GM12878 (cell line): ENCODE results near the gene PLAC9. TPM values are rescaled to one million over a fixed set of nuclear protein-coding genes. Genes with fewer than 3 reads are reported as not detected.

Experiments
- ATAC-seq: fragments of 200-7000 bp; cut with Tn5 transposase; 3 replicates; pipeline ENCODE4 v1.9.1; 2020; ENCODE audit warnings: mild to moderate bottlenecking, moderate library complexity
- BruUV-seq: library from RNA; stranded (reverse); fragments of 400-500 nt; replicated peaks from 2 replicates; lab custom pipeline; 2021; lab: Mats Ljungman, UMichigan
- CTCF ChIA-PET: fragments of 300-600 bp; sonication (Branson Sonifier 250); formaldehyde crosslinking; extraction: SDS; loops from one replicate; lab custom pipeline; 2021; ENCODE audit warnings: inconsistent platforms; lab: Yijun Ruan, JAX
- POLR2A ChIA-PET: fragments of 350-600 bp; formaldehyde crosslinking; extraction: SDS; loops from one replicate; lab custom pipeline; 2021; ENCODE audit warnings: inconsistent platforms; lab: Charles Lee
- RAD21 ChIA-PET: fragments of 300-600 bp; sonication (Branson Sonifier 250); formaldehyde crosslinking; loops from one replicate; lab custom pipeline; 2023; ENCODE audit warnings: antibody characterized with exemption; ENCODE audit not compliant: unreplicated experiment; lab: Charles Lee
- SMC1A ChIA-PET: fragments of 300-600 bp; sonication (Branson Sonifier 250); formaldehyde crosslinking; loops from one replicate; lab custom pipeline; 2023; ENCODE audit not compliant: unreplicated experiment, uncharacterized antibody; lab: Charles Lee
- DNase-seq: peaks from one replicate; pipeline ENCODE4 v3.0.0-alpha.2; 2011; ENCODE audit warnings: low read depth, low spot score
- FAIRE-seq: peaks from 3 replicates; lab custom pipeline; 2011; peaks lifted over from hg19 to GRCh38; lab: Jason Lieb, UNC
- H2AFZ ChIP-seq: 2 replicates; pipeline ENCODE4 v1.6.0; 2011; ENCODE audit warnings: low read depth, low read length, control low read depth; ENCODE audit not compliant: control insufficient read depth
- H3K27ac ChIP-seq: 2 replicates; pipeline ENCODE4 v1.5.1; 2011; ENCODE audit warnings: control low read depth; ENCODE audit not compliant: control insufficient read depth, insufficient read depth
- H3K27me3 ChIP-seq, 2 experiments: replicated peaks in 1 of 2; 2 replicates each; pipeline versions ENCODE4 v1.6.0 to v1.6.1; 2011; ENCODE audit warnings: low read length in 1 of 2; ENCODE audit not compliant: control insufficient read depth in 2 of 2, insufficient read depth in 2 of 2
- H3K36me3 ChIP-seq, 2 experiments: 2 replicates each; pipeline ENCODE4 v1.5.1; 2011; ENCODE audit warnings: low read length in 1 of 2; ENCODE audit not compliant: control insufficient read depth in 2 of 2, insufficient read depth in 2 of 2
- H3K4me1 ChIP-seq: 2 replicates; pipeline ENCODE4 v1.6.1; 2011; ENCODE audit warnings: mild to moderate bottlenecking, low read length, moderate library complexity, mixed read lengths; ENCODE audit not compliant: control insufficient read depth, insufficient read depth
- H3K4me2 ChIP-seq: 2 replicates; pipeline ENCODE4 v1.6.0; 2011; ENCODE audit warnings: control low read depth; ENCODE audit not compliant: control insufficient read depth, insufficient read depth
- H3K4me3 ChIP-seq: fragments of 200-600 bp; sonication (generic); 2 replicates; pipeline ENCODE4 v1.5.1; 2016
- H3K79me2 ChIP-seq: 2 replicates; pipeline ENCODE4 v1.6.0; 2011; ENCODE audit warnings: low read length; ENCODE audit not compliant: control insufficient read depth, insufficient read depth
- H3K9ac ChIP-seq: 2 replicates; pipeline ENCODE4 v1.8.0; 2011; ENCODE audit warnings: low read length, control low read depth, mixed read lengths; ENCODE audit not compliant: control insufficient read depth, insufficient read depth
- H3K9me3 ChIP-seq: replicated peaks from 3 replicates; pipeline ENCODE4 v1.5.1; 2011; ENCODE audit warnings: mild to moderate bottlenecking, low read length; ENCODE audit not compliant: control insufficient read depth, insufficient read depth
- H4K20me1 ChIP-seq: 2 replicates; pipeline ENCODE4 v1.6.0; 2011; ENCODE audit not compliant: control insufficient read depth, insufficient read depth
- E2F4 ChIP-seq: IDR thresholded peaks from 2 replicates; pipeline ENCODE4 v1.6.1; 2012; ENCODE audit warnings: low read depth, low read length, improper control_type of control experiment
- EGR1 ChIP-seq, 2 experiments: IDR thresholded peaks; 1 replicate in 1 of 2; 2 replicates in 1 of 2; pipeline ENCODE4 v1.6.1; 2011 to 2012; ENCODE audit warnings: low read depth in 2 of 2, low read length in 2 of 2, borderline replicate concordance in 1 of 2, mild to moderate bottlenecking in 1 of 2, moderate library complexity in 1 of 2
- IKZF1 ChIP-seq: fragments of 450-650 bp; conservative IDR thresholded peaks from 2 replicates; pipeline ENCODE4 v1.6.1; 2017; ENCODE audit warnings: antibody characterized with exemption, mild to moderate bottlenecking
- NFYB ChIP-seq: IDR thresholded peaks from 2 replicates; pipeline ENCODE4 v1.6.1; 2011; ENCODE audit warnings: low read depth, mild to moderate bottlenecking, low read length, improper control_type of control experiment, moderate library complexity; ENCODE audit not compliant: insufficient read depth
- PAX5 ChIP-seq: IDR thresholded peaks from 2 replicates; pipeline ENCODE4 v1.6.1; 2011; ENCODE audit warnings: low read depth, low read length, borderline replicate concordance
- RFX5 ChIP-seq: IDR thresholded peaks from 2 replicates; pipeline ENCODE4 v1.6.1; 2011; ENCODE audit warnings: low read depth, low read length, improper control_type of control experiment
- TCF12 ChIP-seq: IDR thresholded peaks from 2 replicates; pipeline ENCODE4 v1.6.1; 2011; ENCODE audit warnings: low read depth, mild to moderate bottlenecking, low read length
- TCF7 ChIP-seq: IDR thresholded peaks from 2 replicates; pipeline ENCODE4 v1.6.1; 2014; ENCODE audit warnings: antibody characterized with exemption, borderline replicate concordance
- WGBS: methylation state at CpG from one replicate; pipeline ENCODE4 v1.1.6; 2016; ENCODE audit warnings: low lambda C conversion rate; ENCODE audit not compliant: insufficient replicate concordance, insufficient coverage; ENCODE audit errors: missing lambda C conversion rate; 5-methylcytosine and 5-hydroxymethylcytosine counted together
- in situ Hi-C: fragments of 300-500 bp; cut with MboI; formaldehyde crosslinking; loops from 9 replicates; pipeline ENCODE4 v1.14.3; 2018; ENCODE audit warnings: mixed read lengths
- intact Hi-C: fragments of 100-400 bp; cut with micrococcal nuclease; formaldehyde crosslinking; loops from one replicate; pipeline ENCODE4 v1.14.2; 2022; ENCODE audit not compliant: unreplicated experiment
- polyA plus RNA-seq, 11 experiments: library from polyadenylated mRNA; depleted of rRNA in 4 of 11; unstranded in 6 of 11; stranded (reverse) in 5 of 11; fragments of >200 nt; fragmentation: Nextera tagmentation in 4 of 11; fragmentation: Illumina TruSeq in 1 of 11; extraction: Ambion mirVana in 4 of 11; extraction: Trizol in 1 of 11; gene quantifications; 1 replicate in 1 of 11; 2 replicates in 10 of 11; pipeline versions ENCODE4 v1.2.1 to v1.2.3, GENCODE V29; 2011 to 2016; ENCODE audit warnings: inconsistent platforms in 2 of 11, missing spikeins in 2 of 11, low read depth in 1 of 11
- total RNA-seq, 4 experiments: library from RNA; depleted of rRNA in 3 of 4; stranded (reverse); fragments of >200 nt in 3 of 4; fragmentation: Illumina TruSeq in 1 of 4; extraction: Trizol in 1 of 4; gene quantifications; 2 replicates each; pipeline versions ENCODE4 v1.2.1 to v1.2.3, GENCODE V29; 2013 to 2021

PLAC9 gene
- total and polyA plus RNA-seq, 10 of the 15 experiments (the other 5 are each of a cell fraction or from before 2014, with no cell fraction given): not detected

DNA sequence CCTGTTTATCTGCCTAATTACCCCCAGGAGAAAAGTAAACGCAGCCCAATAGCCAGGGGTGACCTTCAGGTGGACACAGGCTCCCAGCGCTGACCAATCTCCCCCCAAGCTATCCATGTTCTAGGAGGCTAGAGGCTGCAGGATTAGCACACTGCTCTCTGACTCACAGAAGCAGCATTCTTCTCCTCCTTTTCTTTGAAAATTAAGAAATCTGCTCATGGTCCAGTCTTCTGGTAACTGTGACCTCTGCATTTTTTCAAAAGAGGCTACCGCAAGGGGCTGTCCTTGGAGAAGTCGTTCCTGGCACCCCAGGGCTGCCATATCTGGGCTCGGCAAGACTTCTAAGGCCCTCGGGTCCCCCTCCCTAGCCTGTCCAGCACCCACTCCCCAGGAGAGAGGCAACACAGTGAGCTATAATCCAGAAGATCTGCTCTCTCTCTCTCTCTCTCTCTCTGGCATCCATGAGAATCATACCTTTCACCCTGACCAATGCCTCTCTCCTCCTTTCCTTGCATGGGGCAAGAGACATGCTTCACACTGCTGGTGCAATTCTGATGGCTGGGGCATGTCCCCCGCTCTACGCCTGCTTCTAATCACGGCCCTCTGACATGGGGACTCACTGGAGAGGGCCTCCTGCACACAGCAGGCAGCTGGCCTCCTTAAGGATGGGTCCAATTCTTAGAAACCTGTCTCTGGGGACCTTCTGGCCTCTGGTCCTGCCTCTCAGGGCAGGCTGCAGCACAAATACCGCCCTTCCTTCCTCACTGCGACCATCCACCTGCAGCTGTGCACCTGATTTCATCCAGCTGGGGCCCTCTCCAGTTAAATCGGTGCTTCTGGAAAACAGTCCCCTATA is 45.5 kb downstream of the PLAC9 start:
- Histone ChIP-seq H3K9me3 (no peaks in the 10 kb centered on the region), H3K27ac (no peak overlapping the region), H3K27me3 (no peaks in the 10 kb centered on the region), H3K36me3 (peaks cover 0 to 17% of the 10 kb centered on the region in 2 experiments), H3K4me3 (no peak overlapping the region), H3K4me2 (no peak overlapping the region), H3K79me2 (no peaks in the 10 kb centered on the region; the same call in 1 of the 2 replicates), H3K4me1 (no peaks in the 10 kb centered on the region), H3K9ac (no peak overlapping the region), H4K20me1 (0 out of 2 replicates have a peak, but pooled peaks cover 3% of the 10 kb centered on the region), H2AFZ (no peak overlapping the region)
- no peak for FAIRE-seq
- ATAC-seq: no peak
- intact Hi-C loops: no loop called here
- RAD21 ChIA-PET: no interaction called here
- no peak for DNase-seq
- SMC1A ChIA-PET: interaction anchor here (1.7 kb wide), 1 partner anchor 10 kb away, joined by 3 read pairs; no protein-coding TSS in a partner anchor
- CTCF ChIA-PET: interaction anchor here (0.6 to 1.6 kb wide), 3 partner anchors 25 to 83 kb away, joined by 3 to 4 read pairs (median 3); no protein-coding TSS in a partner anchor
- TF ChIP-seq NFYB (no peak), TCF12 (no peak), IKZF1 (no peak), PAX5 (no peak), E2F4 (no peak), TCF7 (no peak), EGR1 (IDR thresholded peaks at IDR 0.05; ENCODE audit: borderline replicate concordance in 1 of 2, low read depth in 2 of 2, low read length in 2 of 2) (no peak), RFX5 (no peak)
- WGBS: 76% methylated on average over 12 of the region's 12 CpGs
- POLR2A ChIA-PET: no interaction called here
- BruUV-seq: no TSS peak
- in situ Hi-C loops: no loop called here
